Measurements from ENCODE around the gene DMRTB1. TPM values are rescaled to one million over a fixed set of nuclear protein-coding genes. Genes with fewer than 3 reads are reported as not detected.

Gene DMRTB1
- total RNA-seq, 1 donor from 2014 or later, result not detected

GRCh38 chr1:53455364-53455991 is 3.7 kb upstream of the DMRTB1 start:
- H4K20me1 ChIP-seq (ENCODE audit: low read depth), result no peaks in the 10 kb centered on the region
- TF ChIP-seq EZH2phosphoT487 (IDR thresholded peaks at IDR 0.05) (no peak), EZH2 (IDR thresholded peaks at IDR 0.05) (no peak)
- TF ChIP-seq, protein P1, sequence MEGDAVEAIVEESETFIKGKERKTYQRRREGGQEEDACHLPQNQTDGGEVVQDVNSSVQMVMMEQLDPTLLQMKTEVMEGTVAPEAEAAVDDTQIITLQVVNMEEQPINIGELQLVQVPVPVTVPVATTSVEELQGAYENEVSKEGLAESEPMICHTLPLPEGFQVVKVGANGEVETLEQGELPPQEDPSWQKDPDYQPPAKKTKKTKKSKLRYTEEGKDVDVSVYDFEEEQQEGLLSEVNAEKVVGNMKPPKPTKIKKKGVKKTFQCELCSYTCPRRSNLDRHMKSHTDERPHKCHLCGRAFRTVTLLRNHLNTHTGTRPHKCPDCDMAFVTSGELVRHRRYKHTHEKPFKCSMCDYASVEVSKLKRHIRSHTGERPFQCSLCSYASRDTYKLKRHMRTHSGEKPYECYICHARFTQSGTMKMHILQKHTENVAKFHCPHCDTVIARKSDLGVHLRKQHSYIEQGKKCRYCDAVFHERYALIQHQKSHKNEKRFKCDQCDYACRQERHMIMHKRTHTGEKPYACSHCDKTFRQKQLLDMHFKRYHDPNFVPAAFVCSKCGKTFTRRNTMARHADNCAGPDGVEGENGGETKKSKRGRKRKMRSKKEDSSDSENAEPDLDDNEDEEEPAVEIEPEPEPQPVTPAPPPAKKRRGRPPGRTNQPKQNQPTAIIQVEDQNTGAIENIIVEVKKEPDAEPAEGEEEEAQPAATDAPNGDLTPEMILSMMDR (IDR thresholded peaks at IDR 0.05), result no peak
- H3K4me1 ChIP-seq, result no peaks in the 10 kb centered on the region
- H3K4me1 Mint-ChIP-seq, result no peaks in the 10 kb centered on the region
- no peaks in the 10 kb centered on the region for H3K36me3 Mint-ChIP-seq
- H3F3A ChIP-seq (ENCODE audit: low read depth), result no peaks in the 10 kb centered on the region
- H3K9me3 Mint-ChIP-seq, result no peaks in the 10 kb centered on the region
- H3K79me2 ChIP-seq (ENCODE audit: low read depth), result no peaks in the 10 kb centered on the region
- no peak overlapping the region for H3K27ac Mint-ChIP-seq
- H2AFZ ChIP-seq (replicated peaks), result no peak overlapping the region
- no peaks in the 10 kb centered on the region for H3K9me3 ChIP-seq (ENCODE audit: low read depth)
- H3K9ac ChIP-seq, result no peak overlapping the region
- no peak overlapping the region for H3K4me2 ChIP-seq
- no peaks in the 10 kb centered on the region for H3K27me3 Mint-ChIP-seq (ENCODE audit: insufficient read depth, low read depth)
- DNase-seq (ENCODE audit: low spot score), result no peak
- H3K27me3 ChIP-seq, result no peaks in the 10 kb centered on the region
- H3K4me3 ChIP-seq, result no peak overlapping the region
- H3K36me3 ChIP-seq, result no peaks in the 10 kb centered on the region
- no peak overlapping the region for H3K27ac ChIP-seq
- H3K4me3 Mint-ChIP-seq, result no peak overlapping the region

DNA sequence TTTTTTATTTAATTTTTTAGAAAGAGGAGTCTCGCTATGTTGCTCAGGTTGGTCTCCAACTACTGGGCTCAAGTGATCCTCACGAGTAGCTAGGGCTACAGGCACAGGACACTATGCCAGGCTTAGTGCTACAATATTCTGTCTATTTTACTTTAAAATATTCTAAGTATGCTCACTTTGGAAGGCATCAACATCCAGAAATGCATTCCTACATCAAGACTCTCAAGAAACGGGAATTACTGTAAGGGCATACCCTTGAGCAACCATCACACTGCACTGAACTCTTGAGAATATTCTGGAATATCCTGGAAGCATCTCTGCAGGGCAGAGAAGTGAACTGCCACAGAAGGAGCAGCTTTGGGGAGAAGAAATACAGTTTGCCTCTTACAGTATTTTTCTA is 565 bp upstream of the DMRTB1 start:
- no peak overlapping the region for H3K4me2 ChIP-seq
- H3K79me2 ChIP-seq (ENCODE audit: low read depth), result no peaks in the 10 kb centered on the region
- peaks cover 11% of the 10 kb centered on the region for H3K4me1 ChIP-seq
- peaks cover 22% of the 10 kb centered on the region for H3K4me1 Mint-ChIP-seq
- H3K4me3 Mint-ChIP-seq, result no peak overlapping the region
- H3F3A ChIP-seq (ENCODE audit: low read depth), result peaks cover 10% of the 10 kb centered on the region
- no peak overlapping the region for H3K27ac ChIP-seq
- TF ChIP-seq EZH2phosphoT487 (IDR thresholded peaks at IDR 0.05) (no peak), EZH2 (IDR thresholded peaks at IDR 0.05) (no peak)
- TF ChIP-seq, protein P1 (IDR thresholded peaks at IDR 0.05), result no peak
- H3K27ac Mint-ChIP-seq, result no peak overlapping the region
- no peaks in the 10 kb centered on the region for H3K9me3 ChIP-seq (ENCODE audit: low read depth)
- H3K4me3 ChIP-seq, result no peak overlapping the region
- no peaks in the 10 kb centered on the region for H3K36me3 ChIP-seq
- no peaks in the 10 kb centered on the region for H4K20me1 ChIP-seq (ENCODE audit: low read depth)
- no peak overlapping the region for H3K9ac ChIP-seq
- peaks cover 2% of the 10 kb centered on the region for H3K9me3 Mint-ChIP-seq
- peaks cover 9% of the 10 kb centered on the region for H3K27me3 Mint-ChIP-seq (ENCODE audit: insufficient read depth, low read depth)
- H3K36me3 Mint-ChIP-seq, result no peaks in the 10 kb centered on the region
- no peak overlapping the region for H2AFZ ChIP-seq (replicated peaks)
- no peak for DNase-seq (ENCODE audit: low spot score)
- H3K27me3 ChIP-seq, result no peaks in the 10 kb centered on the region

DNA sequence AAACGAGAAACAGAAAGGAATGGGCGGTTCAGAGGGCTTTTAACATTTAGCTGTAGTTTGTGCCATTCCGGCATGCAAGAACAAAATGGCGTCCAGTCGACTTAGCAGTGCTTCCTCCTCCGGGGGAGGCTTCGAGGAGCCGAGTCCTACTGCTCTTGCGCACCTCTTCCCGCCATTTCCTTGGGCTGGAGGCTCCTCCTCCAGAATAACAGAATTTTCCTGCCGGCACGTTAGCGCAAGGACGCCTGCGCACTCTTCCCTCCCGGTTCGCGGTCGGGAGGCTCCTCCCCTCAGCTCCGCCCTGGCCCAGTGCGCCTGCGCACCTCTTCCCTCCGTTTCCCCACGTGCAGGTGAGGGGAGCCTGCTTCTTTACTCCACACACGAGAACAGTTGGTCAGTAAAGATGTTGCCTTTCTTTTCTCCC is 1.0 kb downstream of the DMRTB1 start:
- Histone ChIP-seq H4K20me1 (ENCODE audit: low read depth) (no peaks in the 10 kb centered on the region), H3K36me3 (no peaks in the 10 kb centered on the region), H3K9me3 (ENCODE audit: low read depth) (no peaks in the 10 kb centered on the region), H3K4me2 (no peak overlapping the region), H3K4me3 (no peak overlapping the region), H3K9ac (no peak overlapping the region), H3K27me3 (no peaks in the 10 kb centered on the region), H3K27ac (no peak overlapping the region), H3K4me1 (peaks cover 11% of the 10 kb centered on the region), H2AFZ (replicated peaks) (no peak overlapping the region), H3F3A (ENCODE audit: low read depth) (peaks cover 10% of the 10 kb centered on the region), H3K79me2 (ENCODE audit: low read depth) (no peaks in the 10 kb centered on the region)
- H3K9me3 Mint-ChIP-seq, result peaks cover 2% of the 10 kb centered on the region
- peaks cover 11% of the 10 kb centered on the region for H3K27me3 Mint-ChIP-seq (ENCODE audit: insufficient read depth, low read depth)
- H3K4me1 Mint-ChIP-seq, result peaks cover 22% of the 10 kb centered on the region
- no peaks in the 10 kb centered on the region for H3K36me3 Mint-ChIP-seq
- no peak for DNase-seq (ENCODE audit: low spot score)
- no peak for TF ChIP-seq EZH2 (IDR thresholded peaks at IDR 0.05)
- TF ChIP-seq EZH2phosphoT487 (IDR thresholded peaks at IDR 0.05), result no peak
- TF ChIP-seq, protein P1 (IDR thresholded peaks at IDR 0.05), result no peak
- H3K27ac Mint-ChIP-seq, result peak overlapping the region; percentile 32
- H3K4me3 Mint-ChIP-seq, result no peak overlapping the region

All from neural progenitor cell (in vitro differentiated cells).